SK-N-SH (cell line): ENCODE measurements around the gene CYP46A1. TPM values are rescaled to one million over a fixed set of nuclear protein-coding genes. Genes with fewer than 3 reads are reported as not detected.

Experiments used
- CTCF ChIA-PET: fragments of 300-600, 350-600 bp; formaldehyde crosslinking; extraction: SDS; loops from one replicate; lab custom pipeline; 2021; lab: Yijun Ruan, JAX
- POLR2A ChIA-PET: fragments of 350-600 bp; sonication (Branson Sonifier 250); formaldehyde crosslinking; extraction: SDS; loops from one replicate; lab custom pipeline; 2020; ENCODE audit warnings: antibody characterized with exemption, inconsistent platforms; lab: Yijun Ruan, JAX
- DNase-seq: peaks from one replicate; pipeline ENCODE4 v3.0.0; 2012
- H2AFZ ChIP-seq: fragments of 200-600 bp; sonication (generic); 2 replicates; pipeline ENCODE4 v1.8.1; 2016; ENCODE audit warnings: antibody characterized with exemption, mild to moderate bottlenecking, low read depth
- H3F3A ChIP-seq: fragments of 200-600 bp; sonication (generic); replicated peaks from 2 replicates; pipeline ENCODE3; 2016; ENCODE audit warnings: antibody characterized with exemption, mild to moderate bottlenecking; ENCODE audit not compliant: insufficient read depth
- H3K27ac ChIP-seq, 2 experiments: fragments of 200-500 bp in 1 of 2; fragments of 200-600 bp in 1 of 2; sonication (Bioruptor generic) in 1 of 2; sonication (generic), shearing (Covaris generic) in 1 of 2; 2 replicates each; pipeline versions ENCODE4 v1.5.1 to v1.6.1; 2014 to 2016; ENCODE audit warnings: low read depth in 2 of 2, inconsistent platforms in 1 of 2, low read length in 1 of 2, mild to moderate bottlenecking in 1 of 2, mixed read lengths in 1 of 2
- H3K27me3 ChIP-seq: fragments of 200-600 bp; sonication (generic), shearing (Covaris generic); 2 replicates; pipeline ENCODE4 v1.6.1; 2016; ENCODE audit warnings: mixed run types; ENCODE audit not compliant: insufficient read depth
- H3K36me3 ChIP-seq, 2 experiments: fragments of 200-500 bp in 1 of 2; fragments of 200-600 bp in 1 of 2; sonication (Bioruptor generic) in 1 of 2; sonication (generic) in 1 of 2; replicated peaks in 1 of 2; 2 replicates each; pipeline versions ENCODE3 to v1.5.1; 2014 to 2016; ENCODE audit warnings: low read length in 1 of 2, mild to moderate bottlenecking in 1 of 2; ENCODE audit not compliant: insufficient read depth in 2 of 2, control insufficient read depth in 1 of 2
- H3K4me1 ChIP-seq, 2 experiments: fragments of 200-500 bp in 1 of 2; fragments of 200-600 bp in 1 of 2; sonication (Bioruptor generic) in 1 of 2; sonication (generic), shearing (Covaris generic) in 1 of 2; 2 replicates each; pipeline versions ENCODE4 v1.5.1 to v1.6.1; 2014 to 2016; ENCODE audit warnings: low read depth in 1 of 2, low read length in 1 of 2, mixed run types in 1 of 2; ENCODE audit not compliant: insufficient read depth in 2 of 2, control insufficient read depth in 1 of 2
- H3K4me2 ChIP-seq: fragments of 200-600 bp; sonication (generic), shearing (Covaris generic); 2 replicates; pipeline ENCODE4 v1.6.1; 2017; ENCODE audit warnings: mixed run types
- H3K4me3 ChIP-seq, 2 experiments: fragments of 200-500 bp in 1 of 2; fragments of 200-600 bp in 1 of 2; sonication (Bioruptor generic) in 1 of 2; sonication (generic), shearing (Covaris generic) in 1 of 2; 2 replicates each; pipeline versions ENCODE4 v1.5.1 to v1.8.1; 2014 to 2016; ENCODE audit warnings: low read depth in 2 of 2, inconsistent platforms in 1 of 2, low read length in 1 of 2, mild to moderate bottlenecking in 1 of 2, mixed read lengths in 1 of 2, moderate library complexity in 1 of 2
- H3K79me2 ChIP-seq: fragments of 200-600 bp; sonication (generic); 2 replicates; pipeline ENCODE4 v1.8.1; 2017; ENCODE audit warnings: mild to moderate bottlenecking; ENCODE audit not compliant: insufficient read depth
- H3K9ac ChIP-seq: fragments of 200-600 bp; sonication (generic); 2 replicates; pipeline ENCODE4 v1.6.1; 2017; ENCODE audit warnings: mixed run types
- H3K9me2 ChIP-seq: fragments of 200-600 bp; sonication (generic); 2 replicates; pipeline ENCODE4 v1.6.1; 2017; ENCODE audit warnings: mixed run types
- H3K9me3 ChIP-seq: fragments of 200-600 bp; sonication (generic); 2 replicates; pipeline ENCODE4 v1.6.1; 2017; ENCODE audit warnings: mixed run types, mild to moderate bottlenecking, moderate library complexity
- H4K20me1 ChIP-seq: fragments of 200-600 bp; sonication (generic); 2 replicates; pipeline ENCODE4 v1.6.1; 2017; ENCODE audit warnings: mild to moderate bottlenecking, mixed run types; ENCODE audit not compliant: insufficient read depth
- CTCF ChIP-seq: fragments of 200-600 bp; sonication (generic); IDR thresholded peaks from 2 replicates; pipeline ENCODE4 v1.6.1; 2017; ENCODE audit warnings: antibody characterized with exemption, mild to moderate bottlenecking, moderate library complexity
- EP300 ChIP-seq, 2 experiments: IDR thresholded peaks; 2 replicates each; pipeline versions ENCODE4 v1.4.0 to v1.6.1; 2012; ENCODE audit warnings: borderline replicate concordance in 1 of 2, low read depth in 1 of 2, low read length in 1 of 2
- EZH2phosphoT487 ChIP-seq: fragments of 200-600 bp; sonication (generic); IDR thresholded peaks from 2 replicates; pipeline ENCODE4 v1.6.1; 2017; ENCODE audit warnings: low read depth, mixed run types, mild to moderate bottlenecking, antibody characterized with exemption, moderate library complexity, borderline replicate concordance
- FOXJ3 ChIP-seq: sonication (generic); formaldehyde crosslinking; IDR thresholded peaks from 2 replicates; pipeline ENCODE4 v1.5.1; 2020; ENCODE audit warnings: mild to moderate bottlenecking, missing genetic modification reagents
- GATA2 ChIP-seq: sonication (generic); formaldehyde crosslinking; IDR thresholded peaks from 2 replicates; pipeline ENCODE4 v1.5.0; 2020; ENCODE audit warnings: mild to moderate bottlenecking, missing genetic modification reagents
- IRF3 ChIP-seq: fragments of 150-350 bp; IDR thresholded peaks from 2 replicates; pipeline ENCODE4 v1.6.1; 2016; ENCODE audit warnings: mild to moderate bottlenecking, low read depth, low read length
- MEF2A ChIP-seq: IDR thresholded peaks from 2 replicates; pipeline ENCODE4 v1.4.0; 2012; ENCODE audit warnings: low read depth, borderline replicate concordance
- NFIC ChIP-seq: IDR thresholded peaks from 2 replicates; pipeline ENCODE4 v1.4.0; 2012; ENCODE audit warnings: borderline replicate concordance
- PBX3 ChIP-seq: IDR thresholded peaks from 2 replicates; pipeline ENCODE4; 2012
- POLR2AphosphoS5 ChIP-seq: IDR thresholded peaks from 2 replicates; pipeline ENCODE4 v1.6.1; 2012; ENCODE audit warnings: low read depth, low read length
- RAD21 ChIP-seq: IDR thresholded peaks from 2 replicates; pipeline ENCODE4 v1.6.1; 2012; ENCODE audit warnings: mild to moderate bottlenecking, low read length
- RCOR1 ChIP-seq: fragments of 150-350 bp; IDR thresholded peaks from 2 replicates; pipeline ENCODE4 v1.6.1; 2017; ENCODE audit warnings: antibody characterized with exemption, low read length
- RFX5 ChIP-seq: IDR thresholded peaks from 2 replicates; pipeline ENCODE4 v1.6.1; 2012; ENCODE audit warnings: mild to moderate bottlenecking, improper control_type of control experiment, low read length
- RXRA ChIP-seq: IDR thresholded peaks from 2 replicates; pipeline ENCODE4 v1.4.0; 2012; ENCODE audit warnings: low read depth, mild to moderate bottlenecking, borderline replicate concordance
- SIN3A ChIP-seq: IDR thresholded peaks from 2 replicates; pipeline ENCODE4 v1.6.1; 2012; ENCODE audit warnings: low read depth, mild to moderate bottlenecking, low read length, moderate library complexity, borderline replicate concordance
- SMC3 ChIP-seq: IDR thresholded peaks from 2 replicates; pipeline ENCODE4 v1.6.1; 2012; ENCODE audit warnings: low read depth, low read length, improper control_type of control experiment
- USF2 ChIP-seq: fragments of 150-350 bp; IDR thresholded peaks from 2 replicates; pipeline ENCODE4 v1.6.1; 2017; ENCODE audit warnings: antibody characterized with exemption, low read length, low read depth, borderline replicate concordance
- YY1 ChIP-seq: IDR thresholded peaks from 2 replicates; pipeline ENCODE4 v1.4.0; 2012; ENCODE audit warnings: low read depth, mild to moderate bottlenecking
- ZBTB33 ChIP-seq: IDR thresholded peaks from 2 replicates; pipeline ENCODE4 v1.4.0; 2012; ENCODE audit warnings: low read depth, borderline replicate concordance
- WGBS: methylation state at CpG from one replicate; pipeline ENCODE4 v1.1.6; 2017; ENCODE audit warnings: low lambda C conversion rate; 5-methylcytosine and 5-hydroxymethylcytosine counted together
- polyA plus RNA-seq, 3 experiments: library from polyadenylated mRNA; depleted of rRNA; stranded (reverse); fragments of >200 nt; gene quantifications; 2 replicates each; pipeline ENCODE4 v1.2.3, GENCODE V29; 2012

The CYP46A1 gene
- polyA plus RNA-seq, 1 of the 3 experiments (the other 2 are of a cell fraction) = 0.30 TPM

- CTCF ChIA-PET = interaction anchor here (1.2 to 4.9 kb wide), 2 partner anchors 12 to 14 kb away, joined by 3 to 19 read pairs; no protein-coding TSS in a partner anchor
Measured at GRCh38 chr14:99702115-99702514, 18.0 kb downstream of the CYP46A1 start.

GRCh38 chr14:99703381-99703780, 19.3 kb downstream of the CYP46A1 start:
- 50% methylated on average over 3 of the region's 3 CpGs for WGBS

More at GRCh38 chr14:99702115-99702514, 18.0 kb downstream of the CYP46A1 start:
- Histone ChIP-seq H3K9me2 (no peaks in the 10 kb centered on the region), H3K79me2 (no peaks in the 10 kb centered on the region), H4K20me1 (no peaks in the 10 kb centered on the region), H3K9ac (no peak overlapping the region), H3K4me3 (no peak overlapping the region)
- POLR2A ChIA-PET = no interaction called here
- no peak for TF ChIP-seq GATA2 (CRISPR knock-in tag)
- no peak for TF ChIP-seq USF2
- no peak for TF ChIP-seq POLR2AphosphoS5
- no peak for TF ChIP-seq SMC3
- no peak for TF ChIP-seq RXRA
- TF ChIP-seq, all 33 proteins: peak for 0
- Histone ChIP-seq H2AFZ (no peak overlapping the region), H3F3A (no peaks in the 10 kb centered on the region), H3K36me3 (no peaks in the 10 kb centered on the region), H3K4me1 (no peaks in the 10 kb centered on the region), H3K4me2 (no peak overlapping the region), H3K9me3 (0 out of 2 replicates have a peak, but pooled peaks cover 4% of the 10 kb centered on the region), H3K27ac (no peak overlapping the region), H3K27me3 (no peaks in the 10 kb centered on the region)
- DNase-seq = no peak

More at GRCh38 chr14:99703381-99703780, 19.3 kb downstream of the CYP46A1 start:
- Histone ChIP-seq H3K79me2 (no peaks in the 10 kb centered on the region), H3K4me3 (no peak overlapping the region; a peak in 1 of 4 replicates), H3K36me3 (no peaks in the 10 kb centered on the region), H3K4me2 (no peak overlapping the region), H4K20me1 (no peaks in the 10 kb centered on the region), H3K9me2 (no peaks in the 10 kb centered on the region), H3K4me1 (no peaks in the 10 kb centered on the region), H2AFZ (no peak overlapping the region), H3K27ac (no peak overlapping the region), H3K9me3 (0 out of 2 replicates have a peak, but pooled peaks cover 4% of the 10 kb centered on the region), H3K27me3 (no peaks in the 10 kb centered on the region), H3F3A (no peaks in the 10 kb centered on the region), H3K9ac (no peak overlapping the region)
- no peak for DNase-seq
- TF ChIP-seq RCOR1 (no peak), FOXJ3 (CRISPR knock-in tag) (no peak), YY1 (no peak), ZBTB33 (no peak), EZH2phosphoT487 (no peak), RAD21 (no peak), POLR2AphosphoS5 (no peak), SMC3 (no peak), RXRA (no peak), SIN3A (no peak), CTCF (no peak), EP300 (IDR thresholded peaks at IDR 0.05; ENCODE audit: borderline replicate concordance in 1 of 2, low read depth in 1 of 2, low read length in 1 of 2) (no peak), MEF2A (no peak), RFX5 (no peak), PBX3 (no peak), NFIC (no peak), IRF3 (no peak), GATA2 (CRISPR knock-in tag) (no peak)
- CTCF ChIA-PET = interaction anchor here (1.2 kb wide), 2 partner anchors 13 to 15 kb away, joined by 3 read pairs; no protein-coding TSS in a partner anchor
- POLR2A ChIA-PET = no interaction called here
